ENCODE results near the gene MYO1F.
"Not testable (repeated sequence)": the region's sequence is repeated elsewhere in the genome, so short reads cannot be mapped to it uniquely, and the experiment has no call there.

Gene MYO1F

GRCh38 chr19:8564866-8565265 lies 12.4 kb downstream of the MYO1F start:
- not testable (repeated sequence) for H3K4me1 ChIP-seq (ENCODE audit: control insufficient read depth, insufficient read depth, low read length); H3K9ac ChIP-seq (ENCODE audit: low read length in 2 of 2); H3K27me3 ChIP-seq (ENCODE audit: control insufficient read depth in 1 of 2, insufficient read depth in 2 of 2, low read length in 2 of 2); H3K27ac ChIP-seq (ENCODE audit: low read length); H3K9me3 ChIP-seq (ENCODE audit: control insufficient read depth in 2 of 2, low read length in 2 of 2); H3K4me3 ChIP-seq (ENCODE audit: low read length in 2 of 2); H3K36me3 ChIP-seq (ENCODE audit: control insufficient read depth in 2 of 2, insufficient read depth in 2 of 2, low read length in 2 of 2)

- H3K27me3 ChIP-seq (ENCODE audit: control insufficient read depth in 1 of 2, insufficient read depth in 2 of 2, low read length in 2 of 2): no peaks in the 10 kb centered on the region
- H3K9me3 ChIP-seq (ENCODE audit: control insufficient read depth in 2 of 2, low read length in 2 of 2): no peaks in the 10 kb centered on the region
- no peaks in the 10 kb centered on the region for H3K36me3 ChIP-seq (ENCODE audit: control insufficient read depth in 2 of 2, insufficient read depth in 2 of 2, low read length in 2 of 2)
- H3K4me1 ChIP-seq (ENCODE audit: control insufficient read depth, insufficient read depth, low read length): no peaks in the 10 kb centered on the region
- no peak overlapping the region for H3K4me3 ChIP-seq (ENCODE audit: low read length in 2 of 2)
- no peak overlapping the region for H3K27ac ChIP-seq (ENCODE audit: low read length)
- no peak overlapping the region for H3K9ac ChIP-seq (ENCODE audit: low read length in 2 of 2)
Measured at GRCh38 chr19:8561075-8561764, 16.0 kb downstream of the MYO1F start.

- Histone ChIP-seq H3K36me3 (ENCODE audit: control insufficient read depth in 2 of 2, insufficient read depth in 2 of 2, low read length in 2 of 2) (no peaks in the 10 kb centered on the region), H3K4me3 (ENCODE audit: low read length in 2 of 2) (no peak overlapping the region), H3K9ac (ENCODE audit: low read length in 2 of 2) (no peak overlapping the region), H3K9me3 (ENCODE audit: control insufficient read depth in 2 of 2, low read length in 2 of 2) (no peaks in the 10 kb centered on the region), H3K27ac (ENCODE audit: low read length) (no peak overlapping the region), H3K4me1 (ENCODE audit: control insufficient read depth, insufficient read depth, low read length) (no peaks in the 10 kb centered on the region), H3K27me3 (ENCODE audit: control insufficient read depth in 1 of 2, insufficient read depth in 2 of 2, low read length in 2 of 2) (no peaks in the 10 kb centered on the region)
Measured at GRCh38 chr19:8558325-8558724, 18.9 kb downstream of the MYO1F start.

- H3K9ac ChIP-seq (ENCODE audit: low read length in 2 of 2): no peak overlapping the region
- no peaks in the 10 kb centered on the region for H3K4me1 ChIP-seq (ENCODE audit: control insufficient read depth, insufficient read depth, low read length)
- H3K4me3 ChIP-seq (ENCODE audit: low read length in 2 of 2): no peak overlapping the region
- no peaks in the 10 kb centered on the region for H3K36me3 ChIP-seq (ENCODE audit: control insufficient read depth in 2 of 2, insufficient read depth in 2 of 2, low read length in 2 of 2)
- H3K9me3 ChIP-seq (ENCODE audit: control insufficient read depth in 2 of 2, low read length in 2 of 2): no peaks in the 10 kb centered on the region
- H3K27me3 ChIP-seq (ENCODE audit: control insufficient read depth in 1 of 2, insufficient read depth in 2 of 2, low read length in 2 of 2): no peaks in the 10 kb centered on the region
- H3K27ac ChIP-seq (ENCODE audit: low read length): no peak overlapping the region
Measured at GRCh38 chr19:8557642-8558238, 19.5 kb downstream of the MYO1F start.

- not testable (repeated sequence) for H3K36me3 ChIP-seq (ENCODE audit: control insufficient read depth in 2 of 2, insufficient read depth in 2 of 2, low read length in 2 of 2)
Measured at GRCh38 chr19:8553729-8554128, 23.5 kb downstream of the MYO1F start.

GRCh38 chr19:8552810-8553209 lies 24.4 kb downstream of the MYO1F start:
- no peak overlapping the region for H3K9ac ChIP-seq (ENCODE audit: low read length in 2 of 2)
- no peaks in the 10 kb centered on the region for H3K27me3 ChIP-seq (ENCODE audit: control insufficient read depth in 1 of 2, insufficient read depth in 2 of 2, low read length in 2 of 2)
- H3K4me1 ChIP-seq (ENCODE audit: control insufficient read depth, insufficient read depth, low read length): no peaks in the 10 kb centered on the region
- H3K36me3 ChIP-seq (ENCODE audit: control insufficient read depth in 2 of 2, insufficient read depth in 2 of 2, low read length in 2 of 2): no peaks in the 10 kb centered on the region
- H3K4me3 ChIP-seq (ENCODE audit: low read length in 2 of 2): no peak overlapping the region
- H3K9me3 ChIP-seq (ENCODE audit: control insufficient read depth in 2 of 2, low read length in 2 of 2): no peaks in the 10 kb centered on the region
- H3K27ac ChIP-seq (ENCODE audit: low read length): no peak overlapping the region

More at GRCh38 chr19:8553729-8554128, 23.5 kb downstream of the MYO1F start:
- not testable (repeated sequence) for H3K27me3 ChIP-seq (ENCODE audit: control insufficient read depth in 1 of 2, insufficient read depth in 2 of 2, low read length in 2 of 2); H3K9me3 ChIP-seq (ENCODE audit: control insufficient read depth in 2 of 2, low read length in 2 of 2); H3K27ac ChIP-seq (ENCODE audit: low read length); H3K9ac ChIP-seq (ENCODE audit: low read length in 2 of 2); H3K4me3 ChIP-seq (ENCODE audit: low read length in 2 of 2); H3K4me1 ChIP-seq (ENCODE audit: control insufficient read depth, insufficient read depth, low read length)

GRCh38 chr19:8550070-8550469 lies 27.2 kb downstream of the MYO1F start:
- peaks cover 2 to 3% of the 10 kb centered on the region in 2 donors for H3K36me3 ChIP-seq (ENCODE audit: control insufficient read depth in 2 of 2, insufficient read depth in 2 of 2, low read length in 2 of 2)
- no peaks in the 10 kb centered on the region for H3K27me3 ChIP-seq (ENCODE audit: control insufficient read depth in 1 of 2, insufficient read depth in 2 of 2, low read length in 2 of 2)
- no peaks in the 10 kb centered on the region for H3K4me1 ChIP-seq (ENCODE audit: control insufficient read depth, insufficient read depth, low read length)
- H3K9ac ChIP-seq (ENCODE audit: low read length in 2 of 2): no peak overlapping the region
- H3K4me3 ChIP-seq (ENCODE audit: low read length in 2 of 2): no peak overlapping the region
- no peak overlapping the region for H3K27ac ChIP-seq (ENCODE audit: low read length)
- no peaks in the 10 kb centered on the region for H3K9me3 ChIP-seq (ENCODE audit: control insufficient read depth in 2 of 2, low read length in 2 of 2)

- no peaks in the 10 kb centered on the region for H3K27me3 ChIP-seq (ENCODE audit: control insufficient read depth in 1 of 2, insufficient read depth in 2 of 2, low read length in 2 of 2)
- H3K4me3 ChIP-seq (ENCODE audit: low read length in 2 of 2): no peak overlapping the region
- H3K4me1 ChIP-seq (ENCODE audit: control insufficient read depth, insufficient read depth, low read length): no peaks in the 10 kb centered on the region
- peaks cover 2 to 3% of the 10 kb centered on the region in 2 donors for H3K36me3 ChIP-seq (ENCODE audit: control insufficient read depth in 2 of 2, insufficient read depth in 2 of 2, low read length in 2 of 2)
- no peak overlapping the region for H3K27ac ChIP-seq (ENCODE audit: low read length)
- H3K9ac ChIP-seq (ENCODE audit: low read length in 2 of 2): no peak overlapping the region
- no peaks in the 10 kb centered on the region for H3K9me3 ChIP-seq (ENCODE audit: control insufficient read depth in 2 of 2, low read length in 2 of 2)
Measured at GRCh38 chr19:8545743-8546142, 31.5 kb downstream of the MYO1F start.

- Histone ChIP-seq H3K27me3 (ENCODE audit: control insufficient read depth in 1 of 2, insufficient read depth in 2 of 2, low read length in 2 of 2) (no peaks in the 10 kb centered on the region), H3K36me3 (ENCODE audit: control insufficient read depth in 2 of 2, insufficient read depth in 2 of 2, low read length in 2 of 2) (peaks cover 2 to 3% of the 10 kb centered on the region in 2 donors), H3K9ac (ENCODE audit: low read length in 2 of 2) (no peak overlapping the region), H3K9me3 (ENCODE audit: control insufficient read depth in 2 of 2, low read length in 2 of 2) (no peaks in the 10 kb centered on the region), H3K27ac (ENCODE audit: low read length) (no peak overlapping the region), H3K4me3 (ENCODE audit: low read length in 2 of 2) (no peak overlapping the region), H3K4me1 (ENCODE audit: control insufficient read depth, insufficient read depth, low read length) (no peaks in the 10 kb centered on the region)
Measured at GRCh38 chr19:8544168-8544567, 33.1 kb downstream of the MYO1F start.

GRCh38 chr19:8539621-8540149 lies 37.6 kb downstream of the MYO1F start:
- no peaks in the 10 kb centered on the region for H3K27me3 ChIP-seq (ENCODE audit: control insufficient read depth in 1 of 2, insufficient read depth in 2 of 2, low read length in 2 of 2)
- no peak overlapping the region for H3K4me3 ChIP-seq (ENCODE audit: low read length in 2 of 2)
- no peaks in the 10 kb centered on the region for H3K9me3 ChIP-seq (ENCODE audit: control insufficient read depth in 2 of 2, low read length in 2 of 2)
- no peaks in the 10 kb centered on the region for H3K4me1 ChIP-seq (ENCODE audit: control insufficient read depth, insufficient read depth, low read length)
- H3K9ac ChIP-seq (ENCODE audit: low read length in 2 of 2): no peak overlapping the region
- H3K36me3 ChIP-seq (ENCODE audit: control insufficient read depth in 2 of 2, insufficient read depth in 2 of 2, low read length in 2 of 2): no peaks in the 10 kb centered on the region
- no peak overlapping the region for H3K27ac ChIP-seq (ENCODE audit: low read length)

- H3K9ac ChIP-seq (ENCODE audit: low read length in 2 of 2): no peak overlapping the region
- no peaks in the 10 kb centered on the region for H3K27me3 ChIP-seq (ENCODE audit: control insufficient read depth in 1 of 2, insufficient read depth in 2 of 2, low read length in 2 of 2)
- H3K27ac ChIP-seq (ENCODE audit: low read length): no peak overlapping the region
- H3K36me3 ChIP-seq (ENCODE audit: control insufficient read depth in 2 of 2, insufficient read depth in 2 of 2, low read length in 2 of 2): no peaks in the 10 kb centered on the region
- H3K4me1 ChIP-seq (ENCODE audit: control insufficient read depth, insufficient read depth, low read length): no peaks in the 10 kb centered on the region
- H3K4me3 ChIP-seq (ENCODE audit: low read length in 2 of 2): no peak overlapping the region
- no peaks in the 10 kb centered on the region for H3K9me3 ChIP-seq (ENCODE audit: control insufficient read depth in 2 of 2, low read length in 2 of 2)
Measured at GRCh38 chr19:8537099-8537498, 40.1 kb downstream of the MYO1F start.
